HG03460 (cell line): Measurements from ENCODE around the gene KRT35.

Source experiments
- ATAC-seq: cut with Tn5 transposase; IDR thresholded peaks from one replicate; pipeline ENCODE4 v1.9.1; 2021; ENCODE audit not compliant: unreplicated experiment

The KRT35 gene

DNA sequence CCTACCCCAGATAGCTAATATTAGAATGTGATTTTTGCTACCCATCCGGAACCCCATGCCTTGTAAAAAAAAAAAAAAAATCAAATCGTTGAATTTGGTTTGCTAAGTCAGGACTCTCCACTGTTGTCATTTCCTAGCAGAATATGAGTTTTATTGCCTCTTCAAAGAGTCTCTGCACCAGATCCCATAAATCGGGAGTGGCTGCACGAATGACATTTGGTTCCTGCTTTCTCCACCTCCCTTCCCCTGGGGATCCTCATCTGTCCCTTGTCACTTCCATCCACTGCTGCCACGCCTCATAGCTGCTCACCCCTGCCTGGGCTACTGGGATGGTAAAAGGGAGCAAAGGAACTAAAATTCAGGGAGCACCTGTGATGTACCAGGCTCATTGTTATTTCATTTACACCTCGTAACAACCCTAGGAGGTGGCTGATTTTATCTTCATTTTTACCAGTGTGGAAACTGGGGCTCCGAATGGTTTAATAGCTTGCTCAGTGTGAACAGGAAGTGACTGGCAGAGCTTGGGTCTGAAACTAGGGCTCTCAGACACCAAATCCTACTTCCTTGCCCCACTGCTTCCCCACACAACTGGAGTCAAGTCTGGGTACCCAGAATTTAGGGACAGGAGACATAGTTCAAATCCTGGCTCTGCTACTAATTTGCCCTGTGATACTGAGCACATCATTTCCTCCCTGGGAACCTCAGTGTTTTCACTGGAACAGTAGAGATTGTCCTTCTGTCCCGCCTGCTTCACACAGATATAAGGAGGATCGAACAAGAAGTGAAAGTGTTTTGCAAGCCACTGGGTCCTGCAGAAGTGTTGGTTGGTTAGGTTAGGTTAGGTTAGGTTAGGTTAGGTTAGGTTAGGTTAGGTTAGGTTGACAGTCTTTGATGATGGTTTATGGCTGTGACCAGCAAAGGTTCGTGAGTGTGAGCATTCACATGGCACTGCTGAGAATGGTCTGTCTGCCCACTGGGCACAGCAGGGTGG, 9.3 kb upstream of the KRT35 start:
- no peak for ATAC-seq

DNA sequence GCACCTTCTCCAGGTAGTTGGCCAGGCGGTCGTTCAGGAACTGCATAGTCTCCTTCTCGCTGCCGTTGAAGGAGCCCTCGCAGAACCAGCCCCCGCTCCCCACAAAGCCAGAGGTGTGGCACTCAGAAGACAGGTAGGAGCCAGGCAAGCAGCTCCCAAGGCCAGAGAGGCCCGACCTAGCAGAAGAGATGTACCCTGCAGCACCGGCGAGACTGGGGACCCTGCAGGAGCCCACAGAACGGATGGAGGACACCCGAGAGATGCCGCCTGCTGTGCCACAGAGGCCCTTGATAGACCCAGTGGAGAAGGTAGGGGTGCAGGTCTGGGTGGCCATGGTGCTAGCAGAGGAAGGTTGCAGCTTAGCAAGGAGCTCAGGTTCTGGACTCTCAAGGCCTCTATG, 8.6 kb upstream of the KRT35 start, which contains the start of gene KRT36:
KRT36 (minus strand) TSS at position 380 of the 400 bp plus-strand sequence; CDS start at position 334, 46 bp downstream.
- ATAC-seq = no peak

DNA sequence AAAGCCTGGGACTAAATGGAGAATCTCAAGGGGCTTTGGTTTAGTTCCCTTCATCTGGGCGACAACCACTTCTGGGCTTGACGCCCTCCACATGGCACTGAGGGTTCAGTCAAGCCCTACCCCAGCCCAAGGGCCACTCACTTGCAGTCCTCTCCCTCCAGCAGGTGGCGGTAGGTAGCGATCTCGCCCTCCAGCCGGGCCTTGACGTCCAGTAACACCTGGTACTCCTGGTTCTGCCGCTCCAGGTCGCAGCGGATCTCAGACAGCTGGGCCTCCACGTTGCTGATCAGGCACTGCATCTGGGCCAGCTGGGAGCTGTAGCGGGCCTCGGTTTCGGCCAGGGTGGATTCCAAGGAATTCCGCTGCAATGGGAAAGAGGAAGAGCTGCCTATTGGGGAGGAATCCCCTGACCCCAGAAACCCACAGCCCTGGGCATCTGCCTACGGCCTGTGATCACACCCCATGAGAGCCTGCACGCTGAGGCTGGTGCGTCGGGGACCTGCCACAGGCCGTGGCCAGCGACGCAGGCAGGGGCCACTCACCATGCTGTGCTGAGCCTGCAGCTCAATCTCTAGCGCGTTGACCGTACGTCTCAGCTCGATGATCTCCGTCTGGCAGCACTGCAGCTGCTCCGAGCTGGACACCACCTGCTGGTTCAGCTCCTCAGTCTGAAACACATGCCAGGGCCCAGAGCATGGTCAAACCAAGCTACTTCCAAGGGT, 6.0 kb upstream of the KRT35 start:
- no peak for ATAC-seq

DNA sequence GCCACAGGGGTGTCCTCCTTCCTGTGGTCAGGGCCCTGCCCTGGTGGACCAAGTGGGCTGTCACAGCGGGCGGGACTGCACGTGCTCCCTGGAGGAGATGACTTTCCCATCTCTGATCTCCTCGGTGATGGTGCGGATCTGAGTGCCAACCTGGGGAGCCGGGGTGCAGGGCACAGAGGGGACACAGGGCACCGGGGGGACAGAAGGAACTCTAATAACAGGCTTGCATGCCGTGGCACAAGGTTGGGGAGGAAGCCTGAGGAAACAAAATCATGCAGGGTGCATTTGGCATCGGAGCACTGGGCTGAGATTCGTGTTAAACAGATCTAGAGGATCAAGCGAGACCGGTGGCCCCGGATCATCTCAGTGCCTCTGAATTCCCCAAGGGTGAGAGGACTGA, 5.4 kb upstream of the KRT35 start:
- no peak for ATAC-seq

DNA sequence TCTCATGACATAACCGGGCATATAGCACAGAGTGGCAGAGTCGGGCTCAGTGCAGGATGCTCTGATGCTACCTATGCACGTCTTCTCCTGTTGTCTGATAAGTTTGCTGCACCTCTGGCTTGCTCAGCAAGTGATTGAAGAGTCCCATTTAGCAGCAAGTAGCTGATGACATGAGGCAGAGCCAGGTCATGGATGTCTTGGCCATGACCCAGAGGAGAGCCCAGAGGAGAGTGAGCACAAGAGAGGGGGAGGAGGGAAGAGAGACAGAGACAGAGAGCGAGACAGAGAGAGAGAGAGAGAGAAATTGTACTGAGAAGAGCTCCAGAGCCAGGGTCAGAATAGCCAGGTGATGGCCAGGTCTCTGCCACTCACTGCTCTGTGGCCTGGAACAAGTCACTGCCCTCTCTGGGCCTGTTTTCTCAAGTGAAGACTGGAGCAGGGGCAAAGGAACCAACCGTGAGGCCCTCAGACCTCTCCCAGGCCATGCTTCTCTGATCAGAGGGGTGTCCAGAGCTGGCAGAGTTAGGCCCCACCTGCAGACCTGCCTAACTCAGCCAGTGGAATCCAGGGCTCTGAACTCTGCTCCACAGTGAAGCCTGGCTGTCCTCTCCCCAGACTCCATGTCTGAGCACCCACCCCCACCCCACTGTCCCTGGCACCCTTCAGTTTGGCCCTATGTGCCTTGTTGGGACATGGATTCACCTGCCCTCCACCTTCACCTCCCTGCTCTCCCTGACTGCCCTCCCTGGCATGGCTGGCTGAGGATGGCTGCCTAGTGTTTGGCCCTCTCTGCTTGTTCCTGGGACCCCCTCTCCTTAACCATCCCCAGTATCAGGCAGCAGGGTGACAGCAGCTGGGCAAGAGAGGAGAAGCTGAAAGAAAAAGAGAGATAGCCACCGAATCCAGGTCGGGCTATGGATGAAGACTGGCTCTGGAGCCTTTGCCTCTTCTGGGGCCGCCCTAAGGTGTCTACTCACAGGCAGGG, 4.3 kb upstream of the KRT35 start:
- no peak for ATAC-seq

DNA sequence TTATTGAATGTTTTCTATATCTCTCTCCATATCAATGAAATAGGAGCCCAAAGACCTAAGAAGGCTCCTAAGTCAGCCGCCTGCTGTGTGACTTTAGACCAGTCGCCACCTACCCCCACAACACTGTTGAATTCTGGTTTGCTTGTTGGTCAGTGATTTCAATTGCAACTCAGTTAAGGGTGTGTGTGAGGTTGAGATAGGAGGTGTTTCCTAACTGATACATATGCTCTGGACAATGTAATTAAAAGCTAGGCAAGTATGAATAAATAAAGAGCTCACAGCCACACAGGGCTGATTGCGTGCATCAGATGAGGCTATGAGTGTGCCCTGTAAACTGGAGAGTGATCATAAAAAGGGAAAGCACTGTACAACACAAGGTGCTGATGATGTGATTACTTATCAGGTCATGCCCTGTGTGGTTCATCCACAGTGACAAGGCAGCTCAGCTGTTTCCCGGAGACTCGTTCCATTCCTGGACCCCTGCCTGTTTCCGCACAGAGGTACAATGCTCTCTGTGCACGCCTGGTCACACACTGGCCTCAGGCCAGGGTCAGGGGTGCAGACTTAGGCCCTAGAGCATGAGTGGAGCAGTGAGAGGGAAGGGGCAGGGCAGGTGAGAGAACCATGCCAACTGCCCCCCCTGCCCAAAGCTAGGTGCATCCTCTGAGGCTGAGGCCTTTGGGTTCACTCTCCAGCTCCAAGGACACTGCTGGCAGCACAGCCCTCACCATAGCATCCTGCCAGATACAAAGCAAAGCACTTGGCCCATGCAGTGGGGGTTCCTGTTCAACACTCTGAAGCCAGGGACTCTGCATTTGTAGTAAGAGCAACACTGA, 3.3 kb upstream of the KRT35 start:
- ATAC-seq = no peak

DNA sequence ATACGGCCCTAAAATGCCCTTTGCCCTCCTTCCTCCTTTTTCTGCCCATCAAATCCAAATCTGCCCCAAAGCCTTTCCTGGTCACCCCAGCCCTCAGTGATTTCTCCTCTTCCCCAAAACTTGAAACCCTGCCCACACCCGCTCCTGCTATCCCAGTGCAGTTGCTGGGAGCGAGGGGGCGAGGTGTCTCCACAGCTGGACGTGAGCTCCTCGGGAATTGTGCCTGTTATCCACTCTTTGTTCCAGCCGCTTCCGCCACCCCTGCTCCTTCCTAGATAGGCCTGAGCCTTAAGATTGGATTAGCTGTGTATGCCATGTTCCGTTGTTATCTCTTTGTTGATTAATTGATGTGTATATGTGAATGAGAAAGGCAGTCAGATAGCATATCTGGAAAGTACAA, 2.6 kb upstream of the KRT35 start:
- no peak for ATAC-seq

DNA sequence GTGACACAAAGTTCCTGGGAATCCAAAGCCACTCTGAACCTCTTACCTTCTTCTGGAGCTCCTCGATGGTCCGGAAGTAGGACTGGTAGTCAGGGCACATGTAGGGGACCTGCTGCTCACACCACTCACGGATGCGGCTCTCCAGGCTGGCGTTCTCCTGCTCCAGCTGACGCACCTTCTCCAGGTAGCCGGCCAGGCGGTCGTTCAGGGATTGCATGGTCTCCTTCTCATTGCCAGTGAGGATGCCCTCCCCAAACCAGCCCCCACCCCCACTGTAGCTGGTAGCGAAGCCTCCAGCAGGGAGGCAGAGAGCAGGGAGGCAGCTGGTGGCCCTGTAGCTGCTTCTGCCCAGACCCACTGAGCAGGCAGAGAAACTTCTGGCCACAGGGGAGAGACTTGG, 370 bp downstream of the KRT35 start:
- ATAC-seq = no peak

DNA sequence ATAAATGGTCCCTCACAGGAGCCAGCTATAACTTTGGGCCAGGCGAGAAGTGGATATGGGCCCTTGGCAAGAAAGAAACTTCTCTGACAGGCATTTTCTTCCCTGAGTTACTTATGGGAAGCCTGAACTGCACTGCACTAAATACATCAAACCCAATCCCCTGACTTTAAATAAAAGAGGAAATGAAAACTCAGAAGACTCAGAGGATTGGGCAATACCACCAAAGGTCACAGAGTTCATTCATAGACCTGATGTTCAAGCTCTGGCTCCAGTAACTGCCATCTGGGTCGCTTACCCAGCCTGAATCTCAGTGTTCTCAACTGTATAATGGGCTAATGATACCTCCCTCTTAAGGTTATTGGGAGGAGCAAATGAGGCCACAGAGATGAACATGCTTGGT, 815 bp downstream of the KRT35 start:
- ATAC-seq = no peak

DNA sequence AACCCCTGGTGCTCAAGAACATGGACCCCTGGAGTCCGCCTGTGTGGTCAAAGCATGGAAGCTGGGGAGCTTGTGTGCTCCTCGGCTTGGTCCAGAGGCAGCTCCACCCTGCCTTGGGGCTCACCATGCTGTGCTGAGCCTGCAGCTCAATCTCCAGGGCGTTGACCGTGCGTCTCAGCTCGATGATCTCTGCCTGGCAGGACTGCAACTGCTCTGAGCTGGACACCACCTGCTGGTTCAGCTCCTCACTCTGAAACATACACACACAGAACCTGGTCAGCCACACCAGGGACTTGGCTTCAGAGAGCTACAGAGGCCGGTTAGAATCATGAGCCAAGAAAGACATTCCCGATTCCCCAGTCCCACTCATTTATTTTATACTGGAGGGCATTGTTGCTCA, 2.7 kb downstream of the KRT35 start:
- no peak for ATAC-seq

DNA sequence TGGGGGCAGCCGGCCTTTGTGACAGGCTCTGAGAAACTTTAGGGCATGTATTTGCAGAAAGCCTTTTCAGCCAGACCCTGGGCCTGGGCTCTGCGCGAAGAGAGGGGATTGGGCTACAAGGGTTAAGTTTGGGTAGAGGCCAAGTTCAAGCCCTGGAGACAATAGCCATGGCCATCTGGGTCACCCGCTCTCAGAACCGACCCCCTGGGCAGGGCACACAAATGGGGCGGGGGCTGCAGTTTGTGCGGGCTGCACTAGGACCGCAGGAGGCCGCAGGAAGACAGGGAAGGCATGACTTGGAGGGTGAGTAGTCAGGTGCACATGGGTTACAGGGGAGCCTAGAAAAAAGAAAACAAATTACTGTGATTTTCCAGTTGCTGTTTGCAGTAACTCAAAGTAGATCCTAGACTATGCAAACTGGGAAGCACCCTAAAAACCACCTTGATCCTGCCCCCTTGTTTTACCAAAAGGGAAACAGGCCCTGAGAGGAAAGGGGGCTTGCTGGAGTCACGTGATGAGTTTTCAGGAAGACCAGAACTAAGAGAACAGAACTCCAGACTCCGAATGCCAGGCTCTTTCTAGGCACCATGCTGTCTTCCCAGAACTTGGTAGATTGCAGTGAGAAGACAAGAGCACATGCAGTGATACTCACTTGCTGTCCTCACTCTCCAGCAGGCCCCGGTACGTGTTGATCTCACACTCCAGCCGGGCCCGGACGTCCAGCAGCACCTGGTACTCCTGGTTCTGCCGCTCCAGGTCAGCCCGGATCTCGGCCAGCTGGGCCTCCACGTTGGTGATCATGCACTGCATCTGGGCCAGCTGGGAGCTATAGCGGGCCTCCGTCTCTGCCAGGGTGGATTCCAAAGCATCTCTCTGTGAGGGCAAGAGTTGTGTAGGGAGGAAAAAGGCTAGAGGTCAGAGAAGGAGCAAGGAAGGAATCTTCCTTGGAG, 3.8 kb downstream of the KRT35 start:
- ATAC-seq = no peak

DNA sequence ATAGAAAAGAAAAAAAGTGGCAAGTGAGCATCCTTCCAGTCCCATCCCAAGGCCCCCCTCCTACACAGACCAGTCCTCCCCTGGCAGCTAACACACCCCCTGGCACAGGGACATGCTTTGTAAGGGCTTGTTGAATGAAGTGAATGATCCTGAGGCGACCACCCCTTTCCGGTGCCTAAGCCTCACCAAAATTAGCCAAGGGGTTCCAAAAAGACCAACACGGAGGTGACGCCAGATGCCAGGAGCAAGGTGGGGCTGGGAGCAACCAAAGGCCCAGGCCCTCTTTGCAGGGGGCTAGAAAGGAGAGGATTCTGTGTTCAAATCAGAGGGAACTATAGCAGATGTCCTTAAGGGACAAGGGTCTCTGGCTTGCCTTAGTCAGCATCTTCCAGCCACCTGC, 5.5 kb downstream of the KRT35 start:
- no peak for ATAC-seq

DNA sequence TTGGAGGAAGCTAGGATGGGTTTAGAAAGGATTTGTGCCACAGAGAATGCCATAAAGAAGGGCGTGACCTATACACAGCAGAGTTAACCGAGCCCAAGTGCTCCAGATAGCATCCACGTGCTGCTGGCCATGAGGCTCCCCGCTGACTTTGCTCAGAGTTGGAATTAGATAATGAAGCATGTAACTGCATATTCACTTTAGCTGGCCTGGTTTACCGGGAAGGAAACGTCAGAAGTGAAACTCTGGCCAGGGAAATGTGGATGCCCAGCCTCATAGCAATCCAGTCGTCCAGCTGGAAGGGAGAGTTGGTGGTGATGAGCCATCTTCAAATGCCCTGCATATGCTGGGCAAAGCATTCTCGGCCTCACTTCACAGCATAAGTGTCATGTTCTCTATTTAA, 6.1 kb downstream of the KRT35 start:
- no peak for ATAC-seq

DNA sequence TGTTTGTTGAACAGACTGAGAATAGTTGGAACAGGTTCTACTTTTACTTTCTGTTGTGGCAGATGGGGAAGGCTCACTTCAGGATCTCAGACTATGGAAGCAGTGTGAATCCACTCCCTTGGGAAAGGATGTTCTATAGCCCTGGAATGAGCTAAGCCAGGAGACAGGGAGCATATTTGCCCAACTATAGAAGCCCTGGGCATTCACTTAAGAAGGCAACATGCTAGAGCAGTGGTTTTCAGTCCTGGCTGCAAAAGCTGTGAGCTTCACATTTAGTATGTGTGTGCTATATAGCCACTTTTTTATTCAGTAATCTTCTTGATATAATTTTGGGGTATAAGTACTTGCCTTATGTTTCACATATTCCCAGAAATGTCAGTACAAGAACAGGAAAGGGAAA, 12.6 kb downstream of the KRT35 start:
- no peak for ATAC-seq

DNA sequence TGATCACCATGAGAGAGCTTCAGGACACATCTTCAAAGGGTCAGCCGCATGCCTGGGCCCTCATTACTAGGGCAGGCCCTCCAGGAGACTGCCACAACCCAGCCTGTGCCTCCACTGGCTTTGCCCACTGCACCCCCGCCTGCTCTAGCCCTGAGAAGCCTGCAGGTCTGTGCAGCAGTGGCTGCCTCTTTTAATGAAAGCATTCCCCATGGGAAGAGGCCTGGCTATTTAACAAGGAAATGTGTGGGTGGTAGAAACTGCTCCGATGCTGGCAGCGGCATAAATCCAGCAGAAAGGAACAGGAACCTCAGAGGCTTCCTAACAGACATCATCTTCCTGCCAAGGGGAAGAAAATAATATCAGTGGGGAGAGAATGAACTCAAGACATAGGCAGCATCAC, 13.4 kb downstream of the KRT35 start:
- no peak for ATAC-seq

DNA sequence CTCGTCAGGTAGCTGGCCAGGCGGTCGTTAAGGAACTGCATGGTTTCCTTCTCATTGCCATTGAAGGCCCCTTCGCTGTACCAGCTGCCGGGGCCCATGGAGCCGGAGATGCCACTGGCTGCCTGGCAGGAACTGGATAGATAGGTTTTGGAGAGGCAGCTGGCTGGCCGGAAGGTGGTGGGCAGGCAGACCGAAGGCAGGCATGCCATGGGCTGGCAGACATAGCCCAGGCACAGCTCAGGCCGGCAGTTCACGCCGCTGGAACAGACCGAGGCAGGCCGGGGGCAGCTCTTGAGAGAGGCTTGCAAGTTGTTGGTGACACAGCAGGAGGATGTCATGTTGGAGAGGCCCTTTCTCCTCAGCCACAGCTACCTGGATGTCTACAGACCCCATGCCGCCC, 14.0 kb downstream of the KRT35 start, which contains the start of gene KRT32:
KRT32 (minus strand) TSS at position 399 of the 400 bp plus-strand sequence; CDS start at position 338, 61 bp downstream.
- no peak for ATAC-seq

DNA sequence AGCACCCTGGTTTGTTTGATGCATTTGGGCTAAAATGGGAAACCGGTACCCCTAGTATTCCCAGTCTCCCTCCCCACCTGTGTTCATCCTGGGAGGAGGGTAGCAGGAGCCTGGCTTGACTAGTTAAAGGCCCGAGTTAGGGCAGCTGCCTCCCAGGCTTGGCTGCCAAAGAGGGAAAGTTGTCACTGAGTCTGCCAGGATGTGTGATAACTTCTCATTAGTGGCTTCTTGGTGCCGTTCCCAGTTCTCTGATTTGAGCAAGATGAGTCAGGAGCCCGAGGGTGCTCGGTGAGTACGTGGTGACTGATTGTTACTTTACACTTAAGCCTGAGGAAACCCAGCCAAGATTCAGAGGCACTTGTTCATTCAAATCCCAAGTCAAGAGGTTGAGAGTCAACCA, 16.3 kb downstream of the KRT35 start:
- no peak for ATAC-seq

DNA sequence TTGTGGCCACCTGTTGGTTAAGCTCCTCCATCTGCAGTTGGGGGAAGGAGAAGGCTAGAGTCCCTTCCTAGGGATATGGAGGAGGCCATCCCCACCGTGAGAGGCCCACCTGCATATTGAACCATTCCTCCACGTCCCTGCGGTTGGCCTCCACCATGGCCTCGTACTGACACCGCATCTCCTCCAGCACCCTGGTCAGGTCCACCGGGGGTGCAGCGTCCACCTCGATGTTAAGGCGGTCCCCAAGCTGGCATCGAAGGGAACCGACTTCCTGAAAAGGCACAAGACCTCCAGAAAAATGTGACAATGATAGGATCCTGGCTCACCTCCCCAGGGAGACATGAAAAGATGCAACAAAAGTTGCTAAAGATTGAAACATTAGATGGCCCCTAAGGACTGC, 16.8 kb downstream of the KRT35 start:
- no peak for ATAC-seq

DNA sequence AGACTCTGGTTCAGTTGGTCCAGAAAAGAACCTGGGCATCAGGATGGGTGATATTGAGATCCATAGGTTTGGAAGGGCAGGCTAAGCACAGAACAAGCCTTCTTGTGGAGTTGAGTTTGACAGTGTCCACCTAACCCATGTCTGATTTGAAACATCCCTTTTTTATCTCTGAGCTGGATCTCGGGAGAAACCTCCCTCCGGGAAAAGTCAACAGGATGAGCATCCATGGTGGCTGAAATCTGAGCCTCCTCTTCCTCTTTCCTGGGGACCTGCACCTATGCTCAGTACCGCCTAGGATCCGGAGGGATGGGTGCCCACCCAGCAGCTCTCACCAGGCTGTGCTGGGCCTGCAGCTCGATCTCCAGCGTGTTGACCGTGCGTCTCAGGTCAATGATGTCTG, 17.2 kb downstream of the KRT35 start:
- no peak for ATAC-seq
